Endodermal cell (in vitro differentiated cells): ENCODE measurements around the gene SLC13A5. TPM values are rescaled to one million over a fixed set of nuclear protein-coding genes. Genes with fewer than 3 reads are reported as not detected.

Source experiments
- DNase-seq: peaks from one replicate; pipeline ENCODE4 v3.0.0-alpha.2; 2017
- H3K27ac ChIP-seq: 2 replicates; pipeline ENCODE4 v1.5.1; 2013; ENCODE audit warnings: mild to moderate bottlenecking, low read depth, low read length, moderate library complexity
- H3K27me3 ChIP-seq: 2 replicates; pipeline ENCODE4 v1.6.1; 2013; ENCODE audit warnings: mild to moderate bottlenecking, low read length, moderate library complexity; ENCODE audit not compliant: insufficient read depth, control insufficient read depth, poor library complexity, severe bottlenecking
- H3K36me3 ChIP-seq: 2 replicates; pipeline ENCODE4 v1.7.0; 2013; ENCODE audit warnings: mild to moderate bottlenecking, low read length, moderate library complexity; ENCODE audit not compliant: control insufficient read depth, insufficient read depth
- H3K4me1 ChIP-seq: one replicate; pipeline ENCODE4 v1.7.0; 2013; ENCODE audit warnings: low read length; ENCODE audit not compliant: control insufficient read depth, insufficient read depth
- H3K4me3 ChIP-seq: 2 replicates; pipeline ENCODE4 v1.5.1; 2013; ENCODE audit warnings: mild to moderate bottlenecking, low read length, moderate library complexity
- H3K9ac ChIP-seq: 2 replicates; pipeline ENCODE4 v1.6.1; 2013; ENCODE audit warnings: mild to moderate bottlenecking, low read length, moderate library complexity; ENCODE audit not compliant: poor library complexity, severe bottlenecking; ENCODE audit errors: extremely low read depth
- H3K9me3 ChIP-seq: 2 replicates; pipeline ENCODE4 v1.6.1; 2013; ENCODE audit warnings: mild to moderate bottlenecking, low read length, moderate library complexity; ENCODE audit not compliant: control insufficient read depth
- H3K27ac Mint-ChIP-seq: 2 replicates; pipeline ENCODE4 v1.8.0; 2020; ENCODE audit warnings: mixed read lengths
- H3K27me3 Mint-ChIP-seq: 2 replicates; pipeline ENCODE4 v1.8.0; 2021; ENCODE audit warnings: mild to moderate bottlenecking, mixed read lengths; ENCODE audit not compliant: insufficient read depth
- H3K36me3 Mint-ChIP-seq: 2 replicates; pipeline ENCODE4 v1.8.0; 2020; ENCODE audit warnings: low read depth, mixed read lengths
- H3K4me1 Mint-ChIP-seq: 2 replicates; pipeline ENCODE4 v1.8.0; 2020; ENCODE audit warnings: mixed read lengths
- H3K4me3 Mint-ChIP-seq: 2 replicates; pipeline ENCODE4 v1.8.0; 2020; ENCODE audit warnings: mild to moderate bottlenecking, moderate library complexity, mixed read lengths
- H3K9me3 Mint-ChIP-seq: 2 replicates; pipeline ENCODE4 v1.8.0; 2020; ENCODE audit warnings: mild to moderate bottlenecking, mixed read lengths
- WGBS, 2 experiments: methylation state at CpG; one replicate each; pipeline versions ENCODE4 v1.1.5 to v1.1.7; 2013; ENCODE audit warnings: missing lambda C conversion rate in 2 of 2, mixed read lengths in 1 of 2; ENCODE audit not compliant: insufficient coverage in 1 of 2, insufficient read length in 1 of 2; 5-methylcytosine and 5-hydroxymethylcytosine counted together
- total RNA-seq, 2 donors: library from RNA; stranded (reverse); fragmentation: NEBNext Ultra II Directional in 1 of 2; extraction: Animal tissue kit (Norgen Biotek cat#: 25700) in 1 of 2; gene quantifications; 2 replicates in 1 of 2; 3 replicates in 1 of 2; pipeline ENCODE4 v1.2.1, GENCODE V29; 2021
- TF ChIP-seq, protein P1 (sequence below): fragments of 200-600 bp; sonication (generic); conservative IDR thresholded peaks from 2 replicates; pipeline ENCODE4 v1.5.0; 2021; ENCODE audit warnings: antibody characterized with exemption, mild to moderate bottlenecking

Gene SLC13A5
- total RNA-seq, 2 donors from 2014 or later = 3.9 to 8.4 TPM

DNA sequence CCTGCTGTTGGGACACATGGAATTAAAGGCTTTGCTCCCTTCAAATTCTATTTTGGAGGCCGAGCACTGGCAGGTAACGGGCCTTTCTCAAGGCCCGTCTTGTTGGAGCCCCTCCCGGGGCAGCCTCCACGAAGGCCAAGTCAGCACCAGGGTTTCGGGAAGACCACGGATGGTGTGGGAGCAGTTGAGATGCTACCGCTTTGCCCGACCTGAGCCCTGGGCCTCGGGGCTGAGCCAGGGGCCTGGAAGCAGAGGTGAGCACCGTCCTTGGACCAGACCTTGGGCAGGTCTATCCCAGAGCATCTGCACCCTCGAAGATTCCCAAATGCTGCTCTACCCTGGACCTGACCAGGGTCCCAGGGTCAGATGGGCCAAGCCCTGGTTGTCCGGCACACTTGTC is 38.6 kb downstream of the SLC13A5 start:
- no peak overlapping the region for H3K4me3 Mint-ChIP-seq
- WGBS, 2 experiments = 93 to 96% methylated on average over 9 to 13 of the region's 13 CpGs
- Histone ChIP-seq H3K36me3 (no peaks in the 10 kb centered on the region), H3K4me1 (no peaks in the 10 kb centered on the region), H3K4me3 (no peak overlapping the region), H3K9me3 (no peaks in the 10 kb centered on the region), H3K9ac (no peak overlapping the region), H3K27ac (no peak overlapping the region), H3K27me3 (no peaks in the 10 kb centered on the region)
- TF ChIP-seq, protein P1, sequence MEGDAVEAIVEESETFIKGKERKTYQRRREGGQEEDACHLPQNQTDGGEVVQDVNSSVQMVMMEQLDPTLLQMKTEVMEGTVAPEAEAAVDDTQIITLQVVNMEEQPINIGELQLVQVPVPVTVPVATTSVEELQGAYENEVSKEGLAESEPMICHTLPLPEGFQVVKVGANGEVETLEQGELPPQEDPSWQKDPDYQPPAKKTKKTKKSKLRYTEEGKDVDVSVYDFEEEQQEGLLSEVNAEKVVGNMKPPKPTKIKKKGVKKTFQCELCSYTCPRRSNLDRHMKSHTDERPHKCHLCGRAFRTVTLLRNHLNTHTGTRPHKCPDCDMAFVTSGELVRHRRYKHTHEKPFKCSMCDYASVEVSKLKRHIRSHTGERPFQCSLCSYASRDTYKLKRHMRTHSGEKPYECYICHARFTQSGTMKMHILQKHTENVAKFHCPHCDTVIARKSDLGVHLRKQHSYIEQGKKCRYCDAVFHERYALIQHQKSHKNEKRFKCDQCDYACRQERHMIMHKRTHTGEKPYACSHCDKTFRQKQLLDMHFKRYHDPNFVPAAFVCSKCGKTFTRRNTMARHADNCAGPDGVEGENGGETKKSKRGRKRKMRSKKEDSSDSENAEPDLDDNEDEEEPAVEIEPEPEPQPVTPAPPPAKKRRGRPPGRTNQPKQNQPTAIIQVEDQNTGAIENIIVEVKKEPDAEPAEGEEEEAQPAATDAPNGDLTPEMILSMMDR = no peak
- H3K27ac Mint-ChIP-seq = no peak overlapping the region
- peaks cover 3% of the 10 kb centered on the region for H3K27me3 Mint-ChIP-seq
- DNase-seq = no peak
- H3K36me3 Mint-ChIP-seq = no peaks in the 10 kb centered on the region
- H3K9me3 Mint-ChIP-seq = no peaks in the 10 kb centered on the region
- H3K4me1 Mint-ChIP-seq = peaks cover 8% of the 10 kb centered on the region

DNA sequence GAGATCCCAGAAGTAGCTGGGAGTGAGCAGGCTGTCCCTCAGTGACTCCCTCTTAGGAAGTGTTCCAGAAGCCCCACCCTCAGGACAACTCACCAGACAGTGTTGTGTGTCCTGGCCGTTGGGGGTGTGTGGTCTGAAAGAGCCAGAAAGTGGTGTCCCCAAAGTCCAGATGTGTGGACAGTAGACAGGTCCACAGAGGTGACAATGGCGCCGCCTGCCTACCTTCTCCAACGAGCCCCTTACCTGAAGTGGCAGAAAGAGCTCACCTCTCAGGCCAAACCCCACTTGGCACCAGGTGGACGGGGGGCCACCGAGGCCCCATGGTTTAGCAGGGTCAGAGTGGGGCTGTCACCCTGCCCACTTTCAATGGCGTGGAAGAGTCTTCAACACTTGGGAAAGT is 41.7 kb downstream of the SLC13A5 start:
- peak; percentile 47 for DNase-seq
- H3K36me3 ChIP-seq = no peaks in the 10 kb centered on the region
- no peaks in the 10 kb centered on the region for H3K27me3 ChIP-seq
- Mint-ChIP-seq H3K4me3 (no peak overlapping the region), H3K36me3 (no peaks in the 10 kb centered on the region), H3K27ac (no peak overlapping the region), H3K4me1 (peaks cover 5% of the 10 kb centered on the region), H3K9me3 (no peaks in the 10 kb centered on the region), H3K27me3 (peaks cover 13% of the 10 kb centered on the region)
- no peaks in the 10 kb centered on the region for H3K9me3 ChIP-seq
- TF ChIP-seq, protein P1 = no peak
- H3K4me3 ChIP-seq = no peak overlapping the region
- no peaks in the 10 kb centered on the region for H3K4me1 ChIP-seq
- 89 to 94% methylated on average over 4 to 7 of the region's 7 CpGs for WGBS, 2 experiments
- no peak overlapping the region for H3K9ac ChIP-seq
- H3K27ac ChIP-seq = no peak overlapping the region

DNA sequence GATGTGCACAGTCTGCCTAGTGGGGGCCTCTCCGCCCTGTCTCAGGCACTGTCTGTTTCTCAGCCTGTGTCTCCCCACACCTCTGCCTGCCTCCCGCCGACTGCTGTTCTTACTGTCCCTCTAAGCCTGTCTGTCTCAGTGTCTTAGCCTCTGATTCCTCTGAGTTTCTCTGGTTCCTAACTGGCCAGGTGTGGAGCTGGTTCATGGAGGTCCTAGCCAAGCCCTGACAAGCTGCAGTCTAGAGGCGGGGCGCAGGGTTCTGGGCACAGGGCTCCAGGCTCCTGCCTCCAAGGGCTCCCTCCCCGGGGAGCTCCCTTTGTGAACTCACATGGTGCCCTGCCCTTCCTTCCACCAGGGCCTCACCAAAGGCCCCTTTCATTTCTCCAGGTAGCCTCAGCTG is 42.2 kb downstream of the SLC13A5 start:
- no peak overlapping the region for H3K9ac ChIP-seq
- no peak overlapping the region for H3K27ac Mint-ChIP-seq
- peaks cover 3% of the 10 kb centered on the region for H3K4me1 Mint-ChIP-seq
- no peaks in the 10 kb centered on the region for H3K4me1 ChIP-seq
- H3K36me3 ChIP-seq = no peaks in the 10 kb centered on the region
- H3K27me3 Mint-ChIP-seq = peaks cover 13% of the 10 kb centered on the region
- TF ChIP-seq, protein P1 = no peak
- no peak overlapping the region for H3K4me3 Mint-ChIP-seq
- no peaks in the 10 kb centered on the region for H3K9me3 Mint-ChIP-seq
- H3K9me3 ChIP-seq = no peaks in the 10 kb centered on the region
- H3K4me3 ChIP-seq = no peak overlapping the region
- H3K27me3 ChIP-seq = no peaks in the 10 kb centered on the region
- WGBS, 2 experiments = 92 to 97% methylated on average over 5 to 6 of the region's 6 CpGs
- H3K27ac ChIP-seq = no peak overlapping the region
- H3K36me3 Mint-ChIP-seq = no peaks in the 10 kb centered on the region
- peak; percentile 52 for DNase-seq
